Osteoblast (primary cell): Measurements from ENCODE around the gene MRGPRF. TPM values are rescaled to one million over a fixed set of nuclear protein-coding genes. Genes with fewer than 3 reads are reported as not detected.
A peak's percentile ranks its signal among the peaks of the same experiment; 100 is the strongest.

Source experiments
- DNase-seq: peaks from one replicate; pipeline ENCODE4 v3.0.0; 2011; ENCODE audit warnings: low spot score, mixed read lengths; ENCODE audit not compliant: insufficient read length; ENCODE audit errors: missing footprints
- H2AFZ ChIP-seq: 2 replicates; pipeline ENCODE4 v1.6.0; 2011; ENCODE audit warnings: mild to moderate bottlenecking, low read length
- H3K27ac ChIP-seq: 2 replicates; pipeline ENCODE4 v1.5.1; 2011; ENCODE audit warnings: mild to moderate bottlenecking, low read depth, low read length, moderate library complexity
- H3K27me3 ChIP-seq: 2 replicates; pipeline ENCODE4 v1.6.0; 2012; ENCODE audit warnings: mild to moderate bottlenecking, control low read depth, inconsistent platforms, low read length, moderate library complexity; ENCODE audit not compliant: insufficient read depth
- H3K36me3 ChIP-seq: 2 replicates; pipeline ENCODE4 v1.5.1; 2011; ENCODE audit warnings: mild to moderate bottlenecking, low read length, control low read depth, moderate library complexity; ENCODE audit not compliant: insufficient read depth
- H3K4me1 ChIP-seq: 2 replicates; pipeline ENCODE4 v1.5.1; 2011; ENCODE audit warnings: mild to moderate bottlenecking, low read length, control low read depth, moderate library complexity; ENCODE audit not compliant: insufficient read depth
- H3K4me2 ChIP-seq: 2 replicates; pipeline ENCODE4 v1.6.0; 2011; ENCODE audit warnings: mild to moderate bottlenecking, low read length; ENCODE audit not compliant: insufficient read depth
- H3K4me3 ChIP-seq: fragments of 200-600 bp; sonication (generic); 3 replicates; pipeline ENCODE4 v1.5.1; 2012; ENCODE audit warnings: mild to moderate bottlenecking, low read length, inconsistent platforms; ENCODE audit not compliant: insufficient read depth
- H3K79me2 ChIP-seq: 2 replicates; pipeline ENCODE4 v1.6.0; 2012; ENCODE audit warnings: mild to moderate bottlenecking, low read length, control low read depth, inconsistent platforms; ENCODE audit not compliant: insufficient read depth
- H3K9me3 ChIP-seq: 2 replicates; pipeline ENCODE4 v1.5.1; 2011; ENCODE audit warnings: low read depth, low read length, control low read depth
- H4K20me1 ChIP-seq: 2 replicates; pipeline ENCODE4 v1.6.0; 2012; ENCODE audit warnings: mild to moderate bottlenecking, low read length, control low read depth; ENCODE audit not compliant: insufficient read depth
- CTCF ChIP-seq: IDR thresholded peaks from 2 replicates; pipeline ENCODE4 v1.5.1; 2011; ENCODE audit warnings: mild to moderate bottlenecking, low read depth, low read length, moderate library complexity; ENCODE audit errors: extremely low read depth
- total RNA-seq: library from RNA; depleted of rRNA; stranded (reverse); fragments of >200 nt; gene quantifications from 2 replicates; pipeline ENCODE4 v1.2.3, GENCODE V29; 2012

The MRGPRF gene
- total RNA-seq, 1 donor = 39.4 TPM

- H3K4me1 ChIP-seq = peaks cover 46% of the 10 kb centered on the region
- TF ChIP-seq CTCF = peak; percentile 81
- H4K20me1 ChIP-seq = no peaks in the 10 kb centered on the region
- DNase-seq = peak; percentile 93
- peak overlapping the region; percentile 97 for H2AFZ ChIP-seq
- peak overlapping the region; percentile 69 for H3K4me2 ChIP-seq
- H3K79me2 ChIP-seq = peaks cover 6% of the 10 kb centered on the region
- no peaks in the 10 kb centered on the region for H3K36me3 ChIP-seq
- no peaks in the 10 kb centered on the region for H3K27me3 ChIP-seq
- peak overlapping the region; percentile 33 for H3K4me3 ChIP-seq
- peak overlapping the region; percentile 20 for H3K27ac ChIP-seq
- no peaks in the 10 kb centered on the region for H3K9me3 ChIP-seq
Measured at GRCh38 chr11:69044111-69045013, 31.3 kb upstream of the MRGPRF start.

- Histone ChIP-seq H3K4me3 (no peak overlapping the region), H4K20me1 (no peaks in the 10 kb centered on the region), H3K4me1 (peaks cover 36% of the 10 kb centered on the region), H3K9me3 (no peaks in the 10 kb centered on the region), H3K27me3 (no peaks in the 10 kb centered on the region), H2AFZ (no peak overlapping the region), H3K79me2 (no peaks in the 10 kb centered on the region), H3K36me3 (no peaks in the 10 kb centered on the region), H3K4me2 (no peak overlapping the region), H3K27ac (peak overlapping the region; percentile 53)
- peak; percentile 84 for DNase-seq
- TF ChIP-seq CTCF = no peak
Measured at GRCh38 chr11:69041516-69041915, 28.5 kb upstream of the MRGPRF start.

- TF ChIP-seq CTCF = no peak
- DNase-seq = peak; percentile 89
- Histone ChIP-seq H2AFZ (no peak overlapping the region), H3K36me3 (no peaks in the 10 kb centered on the region), H3K79me2 (no peaks in the 10 kb centered on the region), H3K4me1 (peaks cover 43% of the 10 kb centered on the region), H4K20me1 (no peaks in the 10 kb centered on the region), H3K9me3 (no peaks in the 10 kb centered on the region), H3K27me3 (no peaks in the 10 kb centered on the region), H3K4me2 (no peak overlapping the region), H3K4me3 (no peak overlapping the region), H3K27ac (peak overlapping the region; percentile 74)
Measured at GRCh38 chr11:69040581-69041260, 27.7 kb upstream of the MRGPRF start.

- no peaks in the 10 kb centered on the region for H4K20me1 ChIP-seq
- TF ChIP-seq CTCF = no peak
- no peak overlapping the region for H2AFZ ChIP-seq
- DNase-seq = no peak
- H3K4me1 ChIP-seq = peaks cover 42% of the 10 kb centered on the region
- no peaks in the 10 kb centered on the region for H3K9me3 ChIP-seq
- no peaks in the 10 kb centered on the region for H3K27me3 ChIP-seq
- peak overlapping the region; percentile 74 for H3K27ac ChIP-seq
- no peaks in the 10 kb centered on the region for H3K79me2 ChIP-seq
- H3K4me2 ChIP-seq = no peak overlapping the region
- H3K36me3 ChIP-seq = no peaks in the 10 kb centered on the region
- no peak overlapping the region for H3K4me3 ChIP-seq
Measured at GRCh38 chr11:69040051-69040450, 27.0 kb upstream of the MRGPRF start.
